ENCODE data around the gene ARHGEF35. TPM values are rescaled to one million over a fixed set of nuclear protein-coding genes. Genes with fewer than 3 reads are reported as not detected.
"Not testable (repeated sequence)": the region's sequence is repeated elsewhere in the genome, so short reads cannot be mapped to it uniquely, and the experiment has no call there.

The ARHGEF35 gene
- polyA plus RNA-seq (not detected in 2 replicates), polyA minus RNA-seq (not detected in 2 replicates)

- not testable (repeated sequence) for H3K27ac ChIP-seq (ENCODE audit: low read length); H3K4me3 ChIP-seq (ENCODE audit: low read length); H4K20me1 ChIP-seq (ENCODE audit: insufficient read depth); H3K4me2 ChIP-seq (ENCODE audit: low read length); H3K9me3 ChIP-seq (ENCODE audit: low read length); H3K9me2 ChIP-seq (ENCODE audit: insufficient read depth, low read length); H3K36me3 ChIP-seq (ENCODE audit: insufficient read depth, low read length); H3K79me2 ChIP-seq (replicated peaks; ENCODE audit: insufficient read depth, low read length); H3K27me3 ChIP-seq (ENCODE audit: insufficient read depth, low read depth, low read length); H2AFZ ChIP-seq (ENCODE audit: low read depth, low read length); H3K9ac ChIP-seq (ENCODE audit: low read length); H3F3A ChIP-seq (ENCODE audit: insufficient read depth, low read length, poor library complexity, severe bottlenecking)
Measured at GRCh38 chr7:144195212-144195872, at the start of gene ARHGEF35. Gene ARHGEF35, minus strand, starts transcription at chr7:144195833. Its CDS starts 7,450 bp downstream, at chr7:144188383.

GRCh38 chr7:144245372-144245771 is 49.7 kb upstream of the ARHGEF35 start:
- not testable (repeated sequence) for H3K4me3 ChIP-seq (ENCODE audit: low read length); H2AFZ ChIP-seq (ENCODE audit: low read depth, low read length); H4K20me1 ChIP-seq (ENCODE audit: insufficient read depth)

GRCh38 chr7:144239365-144239764 is 43.7 kb upstream of the ARHGEF35 start, which contains the start of gene OR2A42:
Gene OR2A42, minus strand, starts transcription at chr7:144239605. Its CDS starts 6,762 bp downstream, at chr7:144232843.
- not testable (repeated sequence) for H4K20me1 ChIP-seq (ENCODE audit: insufficient read depth); H3K9me3 ChIP-seq (ENCODE audit: low read length); H3K9me2 ChIP-seq (ENCODE audit: insufficient read depth, low read length); H3K9ac ChIP-seq (ENCODE audit: low read length); H3K4me3 ChIP-seq (ENCODE audit: low read length); H3F3A ChIP-seq (ENCODE audit: insufficient read depth, low read length, poor library complexity, severe bottlenecking); H3K27me3 ChIP-seq (ENCODE audit: insufficient read depth, low read depth, low read length); H3K27ac ChIP-seq (ENCODE audit: low read length); H3K36me3 ChIP-seq (ENCODE audit: insufficient read depth, low read length); H3K4me2 ChIP-seq (ENCODE audit: low read length); H3K79me2 ChIP-seq (replicated peaks; ENCODE audit: insufficient read depth, low read length); H2AFZ ChIP-seq (ENCODE audit: low read depth, low read length)

More at GRCh38 chr7:144245372-144245771, 49.7 kb upstream of the ARHGEF35 start:
- not testable (repeated sequence) for H3K79me2 ChIP-seq (replicated peaks; ENCODE audit: insufficient read depth, low read length); H3K9ac ChIP-seq (ENCODE audit: low read length); H3K4me2 ChIP-seq (ENCODE audit: low read length); H3K9me2 ChIP-seq (ENCODE audit: insufficient read depth, low read length); H3K9me3 ChIP-seq (ENCODE audit: low read length); H3K36me3 ChIP-seq (ENCODE audit: insufficient read depth, low read length); H3K27ac ChIP-seq (ENCODE audit: low read length); H3F3A ChIP-seq (ENCODE audit: insufficient read depth, low read length, poor library complexity, severe bottlenecking); H3K27me3 ChIP-seq (ENCODE audit: insufficient read depth, low read depth, low read length)

DNA sequence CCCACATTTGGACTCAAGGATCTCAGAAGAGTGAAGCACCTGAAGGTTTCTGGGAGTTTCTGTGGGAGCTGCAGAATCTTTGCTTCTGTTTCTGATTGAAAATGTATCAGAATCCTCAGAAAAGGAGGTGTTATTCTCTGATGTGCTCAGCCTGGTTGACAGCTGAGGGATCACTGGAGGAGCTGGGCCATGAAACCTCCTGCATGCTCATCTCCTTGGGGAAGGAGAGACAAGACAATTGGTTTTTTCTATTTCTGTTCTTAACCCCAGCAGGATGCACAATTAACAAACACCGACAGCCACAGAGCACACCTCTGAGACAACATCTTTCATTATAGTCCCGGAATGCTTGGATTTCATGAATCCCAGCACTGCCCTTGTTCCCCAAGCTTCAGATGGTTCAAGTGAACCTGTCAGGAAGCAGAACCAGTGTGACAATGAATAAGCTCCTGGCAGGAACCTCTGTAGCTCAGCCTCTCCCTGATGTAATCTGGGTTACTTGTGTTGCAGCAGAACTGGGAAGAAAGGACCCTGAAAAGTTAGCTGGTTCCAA is 43.0 kb upstream of the ARHGEF35 start:
- not testable (repeated sequence) for H3F3A ChIP-seq (ENCODE audit: insufficient read depth, low read length, poor library complexity, severe bottlenecking); H3K36me3 ChIP-seq (ENCODE audit: insufficient read depth, low read length); H3K4me2 ChIP-seq (ENCODE audit: low read length); H3K79me2 ChIP-seq (replicated peaks; ENCODE audit: insufficient read depth, low read length); H3K4me3 ChIP-seq (ENCODE audit: low read length); H3K9me2 ChIP-seq (ENCODE audit: insufficient read depth, low read length); H3K27ac ChIP-seq (ENCODE audit: low read length); H4K20me1 ChIP-seq (ENCODE audit: insufficient read depth); H3K9me3 ChIP-seq (ENCODE audit: low read length); H3K9ac ChIP-seq (ENCODE audit: low read length); H3K27me3 ChIP-seq (ENCODE audit: insufficient read depth, low read depth, low read length); H2AFZ ChIP-seq (ENCODE audit: low read depth, low read length)

- H3K4me2 ChIP-seq (ENCODE audit: low read length); H3K9me3 ChIP-seq (ENCODE audit: low read length); H3K27me3 ChIP-seq (ENCODE audit: insufficient read depth, low read depth, low read length); H2AFZ ChIP-seq (ENCODE audit: low read depth, low read length); H4K20me1 ChIP-seq (ENCODE audit: insufficient read depth); H3K4me3 ChIP-seq (ENCODE audit: low read length); H3K36me3 ChIP-seq (ENCODE audit: insufficient read depth, low read length); H3K9ac ChIP-seq (ENCODE audit: low read length); H3K9me2 ChIP-seq (ENCODE audit: insufficient read depth, low read length); H3K27ac ChIP-seq (ENCODE audit: low read length); H3F3A ChIP-seq (ENCODE audit: insufficient read depth, low read length, poor library complexity, severe bottlenecking); H3K79me2 ChIP-seq (replicated peaks; ENCODE audit: insufficient read depth, low read length): not testable (repeated sequence)
Measured at GRCh38 chr7:144233039-144233438, 37.4 kb upstream of the ARHGEF35 start.

DNA sequence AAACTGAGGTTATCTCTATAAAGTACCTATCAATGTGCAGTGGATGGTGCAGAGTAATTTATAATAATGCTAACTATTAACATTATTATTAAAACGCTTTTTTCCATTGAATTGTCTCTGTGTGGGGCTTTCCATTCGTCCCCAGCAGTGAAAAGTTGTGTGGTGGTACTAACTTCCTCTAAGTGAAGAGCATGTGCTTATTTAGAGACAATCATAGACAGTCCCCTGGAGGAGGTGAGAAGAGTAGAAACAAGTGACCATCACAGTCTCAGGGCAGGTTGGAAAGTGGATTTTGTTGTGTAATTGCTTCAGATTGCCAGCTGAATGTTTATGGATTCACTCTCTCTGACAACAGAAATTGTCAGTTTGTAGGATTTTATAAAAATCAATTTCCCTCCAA is 35.4 kb upstream of the ARHGEF35 start:
- not testable (repeated sequence) for H3K9me2 ChIP-seq (ENCODE audit: insufficient read depth, low read length); H3K9ac ChIP-seq (ENCODE audit: low read length); H3K27me3 ChIP-seq (ENCODE audit: insufficient read depth, low read depth, low read length); H2AFZ ChIP-seq (ENCODE audit: low read depth, low read length); H3K4me2 ChIP-seq (ENCODE audit: low read length); H3F3A ChIP-seq (ENCODE audit: insufficient read depth, low read length, poor library complexity, severe bottlenecking); H3K79me2 ChIP-seq (replicated peaks; ENCODE audit: insufficient read depth, low read length); H4K20me1 ChIP-seq (ENCODE audit: insufficient read depth); H3K4me3 ChIP-seq (ENCODE audit: low read length); H3K27ac ChIP-seq (ENCODE audit: low read length); H3K9me3 ChIP-seq (ENCODE audit: low read length); H3K36me3 ChIP-seq (ENCODE audit: insufficient read depth, low read length)

GRCh38 chr7:144228810-144229209 is 33.2 kb upstream of the ARHGEF35 start:
- not testable (repeated sequence) for H3K4me2 ChIP-seq (ENCODE audit: low read length); H3K9me3 ChIP-seq (ENCODE audit: low read length); H3K4me3 ChIP-seq (ENCODE audit: low read length); H3K9me2 ChIP-seq (ENCODE audit: insufficient read depth, low read length); H3K79me2 ChIP-seq (replicated peaks; ENCODE audit: insufficient read depth, low read length); H3K27ac ChIP-seq (ENCODE audit: low read length); H3K27me3 ChIP-seq (ENCODE audit: insufficient read depth, low read depth, low read length); H3K36me3 ChIP-seq (ENCODE audit: insufficient read depth, low read length); H4K20me1 ChIP-seq (ENCODE audit: insufficient read depth); H3F3A ChIP-seq (ENCODE audit: insufficient read depth, low read length, poor library complexity, severe bottlenecking); H3K9ac ChIP-seq (ENCODE audit: low read length); H2AFZ ChIP-seq (ENCODE audit: low read depth, low read length)

- not testable (repeated sequence) for H3K27me3 ChIP-seq (ENCODE audit: insufficient read depth, low read depth, low read length); H3K4me3 ChIP-seq (ENCODE audit: low read length); H3K9me3 ChIP-seq (ENCODE audit: low read length); H2AFZ ChIP-seq (ENCODE audit: low read depth, low read length); H3K27ac ChIP-seq (ENCODE audit: low read length); H3F3A ChIP-seq (ENCODE audit: insufficient read depth, low read length, poor library complexity, severe bottlenecking); H3K4me2 ChIP-seq (ENCODE audit: low read length); H3K36me3 ChIP-seq (ENCODE audit: insufficient read depth, low read length); H3K79me2 ChIP-seq (replicated peaks; ENCODE audit: insufficient read depth, low read length); H4K20me1 ChIP-seq (ENCODE audit: insufficient read depth); H3K9me2 ChIP-seq (ENCODE audit: insufficient read depth, low read length); H3K9ac ChIP-seq (ENCODE audit: low read length)
Measured at GRCh38 chr7:144226866-144227265, 31.2 kb upstream of the ARHGEF35 start.

Measured in neural cell (in vitro differentiated cells).